Tibial nerve (tissue), 3 donors: Measurements from ENCODE around the gene GEMIN8.

Source experiments
- POLR2A ChIP-seq, 2 donors: fragments of 450-650 bp; IDR thresholded peaks; one replicate each; pipeline ENCODE4 v1.6.1; 2017; ENCODE audit warnings: antibody characterized with exemption in 2 of 2, mild to moderate bottlenecking in 2 of 2, moderate library complexity in 2 of 2
- TF ChIP-seq, protein P1 (sequence below), 5 experiments: fragments of 200-600 bp in 3 of 5; fragments of 450-650 bp in 2 of 5; sonication (generic) in 3 of 5; IDR thresholded peaks; one replicate each; pipeline ENCODE4 v1.5.1; 2016 to 2019; ENCODE audit warnings: antibody characterized with exemption in 5 of 5, mild to moderate bottlenecking in 3 of 5, moderate library complexity in 2 of 5

DNA sequence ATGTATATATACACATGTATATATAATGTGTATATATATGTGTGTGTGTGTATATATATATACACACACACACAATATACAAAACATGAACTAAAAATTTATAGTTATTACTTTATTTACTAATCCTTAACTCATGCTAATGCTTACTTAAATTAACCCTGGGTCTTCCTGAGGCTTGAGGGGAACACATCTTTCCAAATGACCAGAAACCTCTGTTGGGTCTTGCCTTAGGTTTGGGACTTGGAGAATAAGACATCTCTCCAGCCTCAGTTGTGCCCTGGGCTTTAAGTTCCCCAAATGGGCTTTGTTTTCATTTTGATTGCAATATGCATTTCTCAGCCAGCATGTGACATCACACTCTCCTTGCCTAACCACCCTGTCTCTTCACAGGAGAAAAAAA, 7.7 kb downstream of the GEMIN8 start:
- TF ChIP-seq, protein P1, sequence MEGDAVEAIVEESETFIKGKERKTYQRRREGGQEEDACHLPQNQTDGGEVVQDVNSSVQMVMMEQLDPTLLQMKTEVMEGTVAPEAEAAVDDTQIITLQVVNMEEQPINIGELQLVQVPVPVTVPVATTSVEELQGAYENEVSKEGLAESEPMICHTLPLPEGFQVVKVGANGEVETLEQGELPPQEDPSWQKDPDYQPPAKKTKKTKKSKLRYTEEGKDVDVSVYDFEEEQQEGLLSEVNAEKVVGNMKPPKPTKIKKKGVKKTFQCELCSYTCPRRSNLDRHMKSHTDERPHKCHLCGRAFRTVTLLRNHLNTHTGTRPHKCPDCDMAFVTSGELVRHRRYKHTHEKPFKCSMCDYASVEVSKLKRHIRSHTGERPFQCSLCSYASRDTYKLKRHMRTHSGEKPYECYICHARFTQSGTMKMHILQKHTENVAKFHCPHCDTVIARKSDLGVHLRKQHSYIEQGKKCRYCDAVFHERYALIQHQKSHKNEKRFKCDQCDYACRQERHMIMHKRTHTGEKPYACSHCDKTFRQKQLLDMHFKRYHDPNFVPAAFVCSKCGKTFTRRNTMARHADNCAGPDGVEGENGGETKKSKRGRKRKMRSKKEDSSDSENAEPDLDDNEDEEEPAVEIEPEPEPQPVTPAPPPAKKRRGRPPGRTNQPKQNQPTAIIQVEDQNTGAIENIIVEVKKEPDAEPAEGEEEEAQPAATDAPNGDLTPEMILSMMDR (IDR thresholded peaks at IDR 0.05) = no peak
- no peak for TF ChIP-seq POLR2A (IDR thresholded peaks at IDR 0.05)
